IPS DF 19.7 (cell line): Measurements from ENCODE around the gene TRAF3.
"Not testable (repeated sequence)": the region's sequence is repeated elsewhere in the genome, so short reads cannot be mapped to it uniquely, and the experiment has no call there.

ENCODE experiments used
- DNase-seq: peaks from one replicate; pipeline ENCODE4 v3.0.0-alpha.2; 2013; ENCODE audit warnings: low read depth, low spot score

TRAF3 gene

DNA sequence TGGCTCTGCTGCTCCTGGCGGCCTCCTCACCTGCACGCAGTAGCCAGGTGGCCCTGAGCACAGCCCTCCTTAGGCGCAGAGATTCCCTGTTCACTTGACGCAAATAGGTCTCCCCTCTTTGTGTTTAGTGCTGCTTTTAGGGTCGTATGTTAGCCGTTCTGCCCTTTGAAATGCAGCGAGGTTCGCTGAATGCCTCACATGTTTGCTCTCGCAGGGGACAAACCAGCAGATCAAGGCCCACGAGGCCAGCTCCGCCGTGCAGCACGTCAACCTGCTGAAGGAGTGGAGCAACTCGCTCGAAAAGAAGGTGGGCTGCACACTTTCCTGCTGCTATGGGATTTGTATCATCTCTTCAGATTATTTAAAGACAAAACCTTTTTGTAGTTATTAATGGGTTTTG lies 113.9 kb downstream of the TRAF3 start:
- DNase-seq, result no peak

DNA sequence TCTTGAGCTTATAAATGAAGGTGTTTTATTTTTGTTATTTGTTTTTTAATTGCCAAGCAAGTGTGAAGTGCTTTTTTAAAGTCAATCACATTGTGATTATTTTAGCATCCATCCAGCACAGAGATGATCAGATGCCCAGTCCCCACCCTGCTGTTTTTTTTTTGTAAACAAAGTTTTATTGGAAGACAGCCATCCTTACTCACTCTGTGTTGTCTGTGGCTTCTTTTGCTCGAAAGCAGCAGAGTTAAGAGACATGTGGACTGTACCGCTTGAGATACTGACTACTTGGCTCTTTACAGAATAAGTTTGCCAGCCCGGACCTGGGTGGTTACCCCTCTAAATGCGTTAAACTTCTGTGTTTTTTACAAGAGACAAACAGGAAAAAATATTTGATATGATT lies 114.3 kb downstream of the TRAF3 start:
- no peak for DNase-seq

DNA sequence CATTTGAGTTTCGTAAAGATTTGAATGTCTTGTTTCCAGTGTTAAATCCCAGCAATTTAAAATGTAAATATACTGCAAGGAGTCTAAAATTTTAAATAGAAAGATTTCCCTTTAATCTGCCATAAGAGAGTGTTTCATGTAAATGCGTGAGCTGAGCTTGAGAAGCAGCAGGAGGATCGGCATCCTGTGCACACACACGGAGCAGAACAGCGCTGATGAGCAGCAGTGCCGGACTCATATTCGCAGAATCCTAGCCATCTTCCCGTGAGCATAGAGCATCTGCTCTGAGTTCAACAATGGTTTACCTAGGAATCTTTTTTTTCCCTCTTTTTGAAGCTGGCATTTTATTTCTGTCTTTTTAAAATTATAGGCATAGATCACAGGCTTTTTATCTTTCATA lies 115.4 kb downstream of the TRAF3 start:
- DNase-seq, result no peak

DNA sequence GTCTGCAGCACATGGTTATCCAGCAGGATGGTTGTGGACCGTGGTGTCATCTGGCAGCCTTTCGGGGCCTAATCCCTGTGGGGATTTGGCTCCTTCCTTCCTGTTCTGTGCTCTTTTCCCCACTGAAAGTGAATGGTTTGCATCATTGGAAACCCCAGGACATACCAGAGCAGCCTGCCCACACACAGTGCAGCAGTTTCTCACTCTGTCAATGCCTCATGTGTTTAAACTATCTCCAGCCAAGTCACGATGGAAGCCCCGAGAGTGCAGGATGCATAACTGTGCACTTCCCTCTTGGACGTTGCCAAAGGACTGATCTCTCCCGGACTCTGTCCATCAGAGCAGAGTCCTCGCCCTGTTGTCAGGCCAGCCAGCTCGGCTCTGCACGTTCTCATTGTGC lies 116.2 kb downstream of the TRAF3 start:
- DNase-seq, result no peak

- DNase-seq, result not testable (repeated sequence)
Measured at GRCh38 chr14:102896735-102897134, 119.5 kb downstream of the TRAF3 start.

DNA sequence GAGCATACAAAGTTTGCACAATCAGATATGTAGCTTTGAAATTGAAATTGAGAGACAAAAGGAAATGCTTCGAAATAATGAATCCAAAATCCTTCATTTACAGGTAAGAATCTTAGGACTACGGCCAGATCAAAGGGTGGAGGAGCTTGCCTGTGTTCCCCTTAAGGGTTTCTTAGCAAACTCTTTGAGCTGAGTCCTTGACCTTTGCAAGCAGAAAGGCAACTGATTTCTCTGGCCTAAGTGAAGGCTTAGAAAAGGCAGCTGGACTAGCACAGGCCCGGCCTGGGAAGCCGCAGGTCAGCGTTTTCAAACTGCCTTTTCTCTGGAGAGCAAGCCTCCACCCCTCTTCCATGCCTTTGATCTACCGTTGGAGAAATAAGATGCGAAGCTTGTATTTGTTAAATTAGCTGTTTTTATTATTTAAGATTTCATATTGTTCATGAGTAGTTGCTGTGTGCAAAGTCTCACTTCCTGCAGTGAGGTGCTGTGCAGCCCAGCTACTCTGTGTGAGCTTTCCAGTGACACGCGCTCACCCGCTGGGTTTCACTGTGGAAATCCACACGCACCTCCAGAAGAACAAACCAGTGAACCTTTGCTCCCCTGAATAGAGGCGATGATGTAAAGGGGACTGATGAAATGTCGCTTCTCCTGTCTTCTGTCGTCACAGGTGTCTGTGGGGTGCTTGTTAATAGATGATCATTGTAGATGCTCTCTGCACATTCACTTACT lies 120.2 kb downstream of the TRAF3 start:
- DNase-seq, result no peak

DNA sequence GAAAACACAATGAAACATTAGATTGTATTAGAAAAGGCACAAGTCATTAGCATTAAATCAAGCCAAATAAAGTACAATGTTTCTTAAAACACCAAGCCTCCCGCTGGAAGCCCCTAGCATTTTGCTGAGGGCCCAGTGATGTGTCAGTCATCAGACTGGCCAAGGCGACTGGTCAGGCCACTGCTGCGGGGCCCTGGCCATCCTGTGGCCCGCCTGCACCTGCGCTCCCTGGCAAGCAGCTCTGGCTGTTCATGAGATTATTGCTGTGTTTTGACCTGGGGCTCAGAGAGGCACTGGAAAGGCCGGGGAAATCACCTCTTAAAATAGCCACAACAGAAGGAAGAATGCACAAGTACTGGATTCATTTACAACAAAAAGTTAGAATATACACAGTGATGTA lies 121.0 kb downstream of the TRAF3 start:
- DNase-seq, result no peak

- DNase-seq, result no peak
Measured at GRCh38 chr14:102898776-102899515, 121.7 kb downstream of the TRAF3 start.

- no peak for DNase-seq
Measured at GRCh38 chr14:102899516-102899900, 122.3 kb downstream of the TRAF3 start.

GRCh38 chr14:102900631-102901571 lies 123.7 kb downstream of the TRAF3 start:
- DNase-seq, result no peak

GRCh38 chr14:102901633-102902032 lies 124.4 kb downstream of the TRAF3 start:
- no peak for DNase-seq

- DNase-seq, result no peak
Measured at GRCh38 chr14:102902086-102902485, 124.8 kb downstream of the TRAF3 start.

GRCh38 chr14:102902523-102903247 lies 125.4 kb downstream of the TRAF3 start:
- no peak for DNase-seq

- DNase-seq, result no peak
Measured at GRCh38 chr14:102903248-102903888, 126.1 kb downstream of the TRAF3 start.

GRCh38 chr14:102903889-102904512 lies 126.8 kb downstream of the TRAF3 start:
- DNase-seq, result no peak

DNA sequence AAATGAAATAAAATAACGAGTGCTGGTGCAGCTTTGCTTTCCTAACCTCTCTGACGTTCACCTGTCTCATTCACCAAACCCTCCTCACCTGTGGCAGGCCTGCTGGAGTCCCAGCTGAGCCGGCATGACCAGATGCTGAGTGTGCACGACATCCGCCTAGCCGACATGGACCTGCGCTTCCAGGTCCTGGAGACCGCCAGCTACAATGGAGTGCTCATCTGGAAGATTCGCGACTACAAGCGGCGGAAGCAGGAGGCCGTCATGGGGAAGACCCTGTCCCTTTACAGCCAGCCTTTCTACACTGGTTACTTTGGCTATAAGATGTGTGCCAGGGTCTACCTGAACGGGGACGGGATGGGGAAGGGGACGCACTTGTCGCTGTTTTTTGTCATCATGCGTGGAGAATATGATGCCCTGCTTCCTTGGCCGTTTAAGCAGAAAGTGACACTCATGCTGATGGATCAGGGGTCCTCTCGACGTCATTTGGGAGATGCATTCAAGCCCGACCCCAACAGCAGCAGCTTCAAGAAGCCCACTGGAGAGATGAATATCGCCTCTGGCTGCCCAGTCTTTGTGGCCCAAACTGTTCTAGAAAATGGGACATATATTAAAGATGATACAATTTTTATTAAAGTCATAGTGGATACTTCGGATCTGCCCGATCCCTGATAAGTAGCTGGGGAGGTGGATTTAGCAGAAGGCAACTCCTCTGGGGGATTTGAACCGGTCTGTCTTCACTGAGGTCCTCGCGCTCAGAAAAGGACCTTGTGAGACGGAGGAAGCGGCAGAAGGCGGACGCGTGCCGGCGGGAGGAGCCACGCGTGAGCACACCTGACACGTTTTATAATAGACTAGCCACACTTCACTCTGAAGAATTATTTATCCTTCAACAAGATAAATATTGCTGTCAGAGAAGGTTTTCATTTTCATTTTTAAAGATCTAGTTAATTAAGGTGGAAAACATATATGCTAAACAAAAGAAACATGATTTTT lies 128.2 kb downstream of the TRAF3 start:
- no peak for DNase-seq

- no peak for DNase-seq
Measured at GRCh38 chr14:102906616-102907302, 129.5 kb downstream of the TRAF3 start.

- no peak for DNase-seq
Measured at GRCh38 chr14:102907303-102907844, 130.1 kb downstream of the TRAF3 start.
